Activated naive CD4-positive, alpha-beta T cell treated with anti-CD3 and anti-CD28 coated beads for 36 hours (primary cell): ENCODE data around the gene FMN1. TPM values are rescaled to one million over a fixed set of nuclear protein-coding genes. Genes with fewer than 3 reads are reported as not detected.
A peak's percentile ranks its signal among the peaks of the same experiment; 100 is the strongest.

ENCODE experiments used
- CTCF ChIA-PET: fragments of 350-600 bp; sonication (Branson Sonifier 250); formaldehyde crosslinking; loops from one replicate; lab custom pipeline; 2021; ENCODE audit warnings: antibody characterized with exemption; lab: Charles Lee
- DNase-seq: peaks from one replicate; pipeline ENCODE4 v3.0.0-alpha.2; 2020
- H3K27ac Mint-ChIP-seq: one replicate; pipeline ENCODE4 v1.8.0; 2021; ENCODE audit warnings: mild to moderate bottlenecking, mixed read lengths
- H3K27me3 Mint-ChIP-seq: one replicate; pipeline ENCODE4 v1.8.0; 2021; ENCODE audit warnings: low read depth, mixed read lengths
- H3K36me3 Mint-ChIP-seq: one replicate; pipeline ENCODE4 v1.8.0; 2021; ENCODE audit warnings: low read depth, mixed read lengths
- H3K4me1 Mint-ChIP-seq: one replicate; pipeline ENCODE4 v1.8.0; 2021; ENCODE audit warnings: low read depth, mixed read lengths
- H3K4me3 Mint-ChIP-seq: one replicate; pipeline ENCODE4 v1.8.0; 2021; ENCODE audit warnings: mild to moderate bottlenecking, moderate library complexity, mixed read lengths
- H3K9me3 Mint-ChIP-seq: one replicate; pipeline ENCODE4 v1.8.0; 2021; ENCODE audit warnings: mixed read lengths
- intact Hi-C: fragments of 100-400 bp; cut with micrococcal nuclease; formaldehyde crosslinking; loops from one replicate; pipeline ENCODE4 v1.15.1; 2023
- total RNA-seq, 2 experiments: library from RNA; stranded (reverse); gene quantifications; one replicate each; pipeline ENCODE4 v1.2.3, GENCODE V29; 2021

Gene FMN1
- total RNA-seq, 2 experiments from 2014 or later: 0.02 to 0.12 TPM

GRCh38 chr15:33030315-33030714, 164.2 kb downstream of the FMN1 start:
- DNase-seq: no peak
- CTCF ChIA-PET: no interaction called here
- Mint-ChIP-seq H3K4me3 (no peak overlapping the region), H3K27me3 (no peaks in the 10 kb centered on the region), H3K4me1 (no peaks in the 10 kb centered on the region), H3K27ac (no peak overlapping the region), H3K36me3 (no peaks in the 10 kb centered on the region), H3K9me3 (no peaks in the 10 kb centered on the region)
- intact Hi-C loops: no loop called here

GRCh38 chr15:33029109-33029652, 165.3 kb downstream of the FMN1 start:
- CTCF ChIA-PET: interaction anchor here (1.0 kb wide), 1 partner anchor 27 kb away, joined by 3 read pairs; no protein-coding TSS in a partner anchor
- intact Hi-C loops: loop anchor here (5.0 kb wide), 1 partner anchor 38 kb away; no protein-coding TSS in a partner anchor

GRCh38 chr15:33028495-33028894, 166.0 kb downstream of the FMN1 start:
- Mint-ChIP-seq H3K27ac (no peak overlapping the region), H3K4me1 (no peaks in the 10 kb centered on the region), H3K27me3 (no peaks in the 10 kb centered on the region), H3K9me3 (no peaks in the 10 kb centered on the region), H3K4me3 (no peak overlapping the region), H3K36me3 (no peaks in the 10 kb centered on the region)
- no peak for DNase-seq
- CTCF ChIA-PET: interaction anchor here (0.6 kb wide), 1 partner anchor 69 kb away, joined by 7 read pairs; no protein-coding TSS in a partner anchor
- intact Hi-C loops: loop anchor here (5.0 kb wide), 1 partner anchor 39 kb away; no protein-coding TSS in a partner anchor

More at GRCh38 chr15:33029109-33029652, 165.3 kb downstream of the FMN1 start:
- Mint-ChIP-seq H3K4me3 (no peak overlapping the region), H3K4me1 (no peaks in the 10 kb centered on the region), H3K27me3 (no peaks in the 10 kb centered on the region), H3K9me3 (no peaks in the 10 kb centered on the region), H3K27ac (no peak overlapping the region), H3K36me3 (no peaks in the 10 kb centered on the region)
- no peak for DNase-seq

- H3K27ac Mint-ChIP-seq: no peak overlapping the region
- intact Hi-C loops: loop anchor here (5.0 kb wide), 1 partner anchor 40 kb away; no protein-coding TSS in a partner anchor
- H3K9me3 Mint-ChIP-seq: no peaks in the 10 kb centered on the region
- no peak for DNase-seq
- no peaks in the 10 kb centered on the region for H3K36me3 Mint-ChIP-seq
- H3K4me3 Mint-ChIP-seq: no peak overlapping the region
- peaks cover 2% of the 10 kb centered on the region for H3K27me3 Mint-ChIP-seq
- H3K4me1 Mint-ChIP-seq: no peaks in the 10 kb centered on the region
- CTCF ChIA-PET: interaction anchor here (0.8 to 1.2 kb wide), 2 partner anchors 13 to 105 kb away, joined by 3 to 4 read pairs; no protein-coding TSS in a partner anchor
Observed at GRCh38 chr15:33027306-33028035, 167.0 kb downstream of the FMN1 start.

- Mint-ChIP-seq H3K36me3 (no peaks in the 10 kb centered on the region), H3K4me1 (no peaks in the 10 kb centered on the region), H3K9me3 (no peaks in the 10 kb centered on the region), H3K4me3 (no peak overlapping the region), H3K27ac (no peak overlapping the region), H3K27me3 (peaks cover 6% of the 10 kb centered on the region)
- CTCF ChIA-PET: interaction anchor here (0.8 kb wide), 1 partner anchor 14 kb away, joined by 3 read pairs; no protein-coding TSS in a partner anchor
- intact Hi-C loops: loop anchor here (5.0 kb wide), 1 partner anchor 41 kb away; no protein-coding TSS in a partner anchor
- DNase-seq: no peak
Observed at GRCh38 chr15:33026614-33027013, 167.9 kb downstream of the FMN1 start.

- Mint-ChIP-seq H3K4me3 (no peak overlapping the region), H3K27ac (no peak overlapping the region), H3K27me3 (peaks cover 8% of the 10 kb centered on the region), H3K36me3 (no peaks in the 10 kb centered on the region), H3K4me1 (no peaks in the 10 kb centered on the region), H3K9me3 (no peaks in the 10 kb centered on the region)
- DNase-seq: no peak
- CTCF ChIA-PET: interaction anchor here (1.2 to 1.5 kb wide), 2 partner anchors 37 to 362 kb away, joined by 3 read pairs; no protein-coding TSS in a partner anchor
- intact Hi-C loops: no loop called here
Observed at GRCh38 chr15:33022629-33023028, 171.9 kb downstream of the FMN1 start.

GRCh38 chr15:33021806-33022389, 172.6 kb downstream of the FMN1 start:
- CTCF ChIA-PET: interaction anchor here (1.1 to 1.5 kb wide), 4 partner anchors 9 to 361 kb away, joined by 3 to 4 read pairs (median 3); no protein-coding TSS in a partner anchor

GRCh38 chr15:33019354-33019981, 175.0 kb downstream of the FMN1 start:
- no peaks in the 10 kb centered on the region for H3K9me3 Mint-ChIP-seq
- no peaks in the 10 kb centered on the region for H3K4me1 Mint-ChIP-seq
- peaks cover 8% of the 10 kb centered on the region for H3K27me3 Mint-ChIP-seq
- CTCF ChIA-PET: interaction anchor here (1.2 kb wide), 1 partner anchor 114 kb away, joined by 3 read pairs; no protein-coding TSS in a partner anchor
- H3K27ac Mint-ChIP-seq: no peak overlapping the region
- intact Hi-C loops: no loop called here
- H3K4me3 Mint-ChIP-seq: no peak overlapping the region
- H3K36me3 Mint-ChIP-seq: no peaks in the 10 kb centered on the region
- no peak for DNase-seq

More at GRCh38 chr15:33021806-33022389, 172.6 kb downstream of the FMN1 start:
- no peak overlapping the region for H3K27ac Mint-ChIP-seq
- no peak overlapping the region for H3K4me3 Mint-ChIP-seq
- no peaks in the 10 kb centered on the region for H3K4me1 Mint-ChIP-seq
- H3K9me3 Mint-ChIP-seq: no peaks in the 10 kb centered on the region
- peak; percentile 9 for DNase-seq
- intact Hi-C loops: loop anchor here (2.0 kb wide), 1 partner anchor 111 kb away; no protein-coding TSS in a partner anchor
- no peaks in the 10 kb centered on the region for H3K36me3 Mint-ChIP-seq
- H3K27me3 Mint-ChIP-seq: peaks cover 8% of the 10 kb centered on the region

- CTCF ChIA-PET: no interaction called here
- Mint-ChIP-seq H3K4me1 (no peaks in the 10 kb centered on the region), H3K36me3 (no peaks in the 10 kb centered on the region), H3K27me3 (peaks cover 4% of the 10 kb centered on the region), H3K4me3 (no peak overlapping the region), H3K9me3 (no peaks in the 10 kb centered on the region), H3K27ac (no peak overlapping the region)
- intact Hi-C loops: no loop called here
- no peak for DNase-seq
Observed at GRCh38 chr15:33016405-33017024, 178.0 kb downstream of the FMN1 start.

GRCh38 chr15:33014586-33014985, 179.9 kb downstream of the FMN1 start:
- intact Hi-C loops: no loop called here
- Mint-ChIP-seq H3K27me3 (peaks cover 4% of the 10 kb centered on the region), H3K36me3 (no peaks in the 10 kb centered on the region), H3K4me1 (no peaks in the 10 kb centered on the region), H3K9me3 (no peaks in the 10 kb centered on the region), H3K4me3 (no peak overlapping the region), H3K27ac (no peak overlapping the region)
- no peak for DNase-seq
- CTCF ChIA-PET: interaction anchor here (0.9 to 1.3 kb wide), 2 partner anchors 72 to 118 kb away, joined by 3 read pairs; no protein-coding TSS in a partner anchor

GRCh38 chr15:33013827-33014445, 180.6 kb downstream of the FMN1 start:
- Mint-ChIP-seq H3K4me3 (no peak overlapping the region), H3K4me1 (no peaks in the 10 kb centered on the region), H3K9me3 (no peaks in the 10 kb centered on the region), H3K27ac (no peak overlapping the region), H3K27me3 (peaks cover 10% of the 10 kb centered on the region), H3K36me3 (no peaks in the 10 kb centered on the region)
- DNase-seq: no peak
- CTCF ChIA-PET: interaction anchor here (0.8 to 1.3 kb wide), 3 partner anchors 17 to 118 kb away, joined by 3 read pairs; no protein-coding TSS in a partner anchor
- intact Hi-C loops: no loop called here
